Neural cell (in vitro differentiated cells): Measurements from ENCODE around the gene CBLIF.

Experiments used
- TAF1 ChIP-seq: IDR thresholded peaks from 2 replicates; pipeline ENCODE4 v1.6.1; 2012; ENCODE audit warnings: low read depth
- TF ChIP-seq, protein P1 (sequence below): fragments of 450-650 bp; IDR thresholded peaks from 2 replicates; pipeline ENCODE4 v1.5.1; 2014; ENCODE audit warnings: antibody characterized with exemption, mild to moderate bottlenecking, moderate library complexity; ENCODE audit not compliant: poor library complexity, severe bottlenecking
- TF ChIP-seq, protein P2 (sequence below): IDR thresholded peaks from 2 replicates; pipeline ENCODE4 v1.6.1; 2012; ENCODE audit warnings: borderline replicate concordance

DNA sequence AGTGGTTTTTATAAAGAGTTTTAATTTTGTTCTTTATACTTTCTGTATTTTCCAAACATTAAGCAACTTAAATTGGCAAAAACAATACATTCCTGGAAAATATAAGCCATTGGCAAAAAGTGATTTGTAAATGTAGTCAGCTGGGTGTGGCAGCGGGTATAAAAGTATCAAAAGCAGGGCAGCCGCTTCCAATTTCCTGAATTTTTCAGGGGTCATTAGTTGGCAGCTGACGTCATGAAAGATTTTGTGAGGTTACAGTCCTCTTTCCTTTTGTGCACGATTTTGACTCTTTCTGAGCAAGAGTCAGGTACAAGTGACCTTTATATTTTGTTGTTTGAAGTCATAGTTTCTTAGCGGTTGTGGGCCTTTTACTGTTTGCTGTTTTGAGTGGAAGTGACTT lies 33.3 kb upstream of the CBLIF start, which contains the start of gene OOSP3:
- TF ChIP-seq, protein P1, sequence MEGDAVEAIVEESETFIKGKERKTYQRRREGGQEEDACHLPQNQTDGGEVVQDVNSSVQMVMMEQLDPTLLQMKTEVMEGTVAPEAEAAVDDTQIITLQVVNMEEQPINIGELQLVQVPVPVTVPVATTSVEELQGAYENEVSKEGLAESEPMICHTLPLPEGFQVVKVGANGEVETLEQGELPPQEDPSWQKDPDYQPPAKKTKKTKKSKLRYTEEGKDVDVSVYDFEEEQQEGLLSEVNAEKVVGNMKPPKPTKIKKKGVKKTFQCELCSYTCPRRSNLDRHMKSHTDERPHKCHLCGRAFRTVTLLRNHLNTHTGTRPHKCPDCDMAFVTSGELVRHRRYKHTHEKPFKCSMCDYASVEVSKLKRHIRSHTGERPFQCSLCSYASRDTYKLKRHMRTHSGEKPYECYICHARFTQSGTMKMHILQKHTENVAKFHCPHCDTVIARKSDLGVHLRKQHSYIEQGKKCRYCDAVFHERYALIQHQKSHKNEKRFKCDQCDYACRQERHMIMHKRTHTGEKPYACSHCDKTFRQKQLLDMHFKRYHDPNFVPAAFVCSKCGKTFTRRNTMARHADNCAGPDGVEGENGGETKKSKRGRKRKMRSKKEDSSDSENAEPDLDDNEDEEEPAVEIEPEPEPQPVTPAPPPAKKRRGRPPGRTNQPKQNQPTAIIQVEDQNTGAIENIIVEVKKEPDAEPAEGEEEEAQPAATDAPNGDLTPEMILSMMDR: no peak
- TF ChIP-seq TAF1: no peak
- TF ChIP-seq, protein P2, sequence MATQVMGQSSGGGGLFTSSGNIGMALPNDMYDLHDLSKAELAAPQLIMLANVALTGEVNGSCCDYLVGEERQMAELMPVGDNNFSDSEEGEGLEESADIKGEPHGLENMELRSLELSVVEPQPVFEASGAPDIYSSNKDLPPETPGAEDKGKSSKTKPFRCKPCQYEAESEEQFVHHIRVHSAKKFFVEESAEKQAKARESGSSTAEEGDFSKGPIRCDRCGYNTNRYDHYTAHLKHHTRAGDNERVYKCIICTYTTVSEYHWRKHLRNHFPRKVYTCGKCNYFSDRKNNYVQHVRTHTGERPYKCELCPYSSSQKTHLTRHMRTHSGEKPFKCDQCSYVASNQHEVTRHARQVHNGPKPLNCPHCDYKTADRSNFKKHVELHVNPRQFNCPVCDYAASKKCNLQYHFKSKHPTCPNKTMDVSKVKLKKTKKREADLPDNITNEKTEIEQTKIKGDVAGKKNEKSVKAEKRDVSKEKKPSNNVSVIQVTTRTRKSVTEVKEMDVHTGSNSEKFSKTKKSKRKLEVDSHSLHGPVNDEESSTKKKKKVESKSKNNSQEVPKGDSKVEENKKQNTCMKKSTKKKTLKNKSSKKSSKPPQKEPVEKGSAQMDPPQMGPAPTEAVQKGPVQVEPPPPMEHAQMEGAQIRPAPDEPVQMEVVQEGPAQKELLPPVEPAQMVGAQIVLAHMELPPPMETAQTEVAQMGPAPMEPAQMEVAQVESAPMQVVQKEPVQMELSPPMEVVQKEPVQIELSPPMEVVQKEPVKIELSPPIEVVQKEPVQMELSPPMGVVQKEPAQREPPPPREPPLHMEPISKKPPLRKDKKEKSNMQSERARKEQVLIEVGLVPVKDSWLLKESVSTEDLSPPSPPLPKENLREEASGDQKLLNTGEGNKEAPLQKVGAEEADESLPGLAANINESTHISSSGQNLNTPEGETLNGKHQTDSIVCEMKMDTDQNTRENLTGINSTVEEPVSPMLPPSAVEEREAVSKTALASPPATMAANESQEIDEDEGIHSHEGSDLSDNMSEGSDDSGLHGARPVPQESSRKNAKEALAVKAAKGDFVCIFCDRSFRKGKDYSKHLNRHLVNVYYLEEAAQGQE: no peak
